IMR-90 (cell line): ENCODE results near the gene CACNA1D. TPM values are rescaled to one million over a fixed set of nuclear protein-coding genes. Genes with fewer than 3 reads are reported as not detected.
A peak's percentile ranks its signal among the peaks of the same experiment; 100 is the strongest.

Experiments used
- ATAC-seq: fragments of 200-7000 bp; cut with Tn5 transposase; 2 replicates; pipeline ENCODE4 v1.9.1; 2020; ENCODE audit warnings: low read depth, mild to moderate bottlenecking, moderate library complexity
- BruUV-seq: library from RNA; stranded (reverse); fragments of 400-500 nt; replicated peaks from 2 replicates; lab custom pipeline; 2021; lab: Mats Ljungman, UMichigan
- CTCF ChIA-PET: fragments of 300-600 bp; formaldehyde crosslinking; extraction: SDS; loops from one replicate; lab custom pipeline; 2021; ENCODE audit warnings: antibody characterized with exemption; lab: Yijun Ruan, JAX
- POLR2A ChIA-PET: fragments of 300-600 bp; sonication (Branson Sonifier 250); formaldehyde crosslinking; loops from one replicate; lab custom pipeline; 2022; ENCODE audit warnings: antibody characterized with exemption; ENCODE audit not compliant: unreplicated experiment; lab: Charles Lee
- DNase-seq: peaks from one replicate; pipeline ENCODE4 v3.0.0; 2013
- H2AFZ ChIP-seq: replicated peaks from 2 replicates; pipeline ENCODE3; 2013; ENCODE audit warnings: low read length, mild to moderate bottlenecking; ENCODE audit not compliant: poor library complexity
- H2AK5ac ChIP-seq: 2 replicates; pipeline ENCODE4 v1.6.1; 2013; ENCODE audit warnings: low read depth, low read length, inconsistent platforms
- H2AK9ac ChIP-seq: replicated peaks from 2 replicates; pipeline ENCODE3; 2013; ENCODE audit warnings: mild to moderate bottlenecking, low read depth, low read length, moderate library complexity; ENCODE audit not compliant: poor library complexity
- H2BK120ac ChIP-seq: 2 replicates; pipeline ENCODE4 v1.6.1; 2013; ENCODE audit warnings: low read depth, low read length, inconsistent platforms
- H2BK15ac ChIP-seq: 3 replicates; pipeline ENCODE4 v1.6.1; 2013; ENCODE audit warnings: low read depth, low read length, inconsistent platforms
- H2BK20ac ChIP-seq: 2 replicates; pipeline ENCODE4 v1.6.1; 2013; ENCODE audit warnings: low read depth, mild to moderate bottlenecking, inconsistent platforms, low read length, moderate library complexity
- H2BK5ac ChIP-seq: 2 replicates; pipeline ENCODE4 v1.6.1; 2013; ENCODE audit warnings: mild to moderate bottlenecking, low read depth, low read length, inconsistent platforms; ENCODE audit not compliant: poor library complexity, severe bottlenecking
- H3K14ac ChIP-seq: replicated peaks from 2 replicates; pipeline ENCODE4 v1.6.1; 2013; ENCODE audit warnings: low read depth, low read length, inconsistent platforms
- H3K18ac ChIP-seq: 2 replicates; pipeline ENCODE4 v1.6.1; 2013; ENCODE audit warnings: low read depth, low read length, control low read depth
- H3K23ac ChIP-seq: 2 replicates; pipeline ENCODE4 v1.6.1; 2013; ENCODE audit warnings: low read depth, low read length, inconsistent platforms
- H3K27ac ChIP-seq: 2 replicates; pipeline ENCODE4 v1.5.1; 2013; ENCODE audit warnings: mild to moderate bottlenecking, control low read depth, low read length; ENCODE audit not compliant: insufficient read depth
- H3K27me3 ChIP-seq: 2 replicates; pipeline ENCODE4 v1.6.1; 2013; ENCODE audit warnings: low read length; ENCODE audit not compliant: control insufficient read depth, insufficient read depth
- H3K36me3 ChIP-seq: 2 replicates; pipeline ENCODE4 v1.6.1; 2013; ENCODE audit warnings: low read length, mixed read lengths; ENCODE audit not compliant: control insufficient read depth, insufficient read depth
- H3K4ac ChIP-seq: 2 replicates; pipeline ENCODE4 v1.6.1; 2013; ENCODE audit warnings: low read depth, low read length, inconsistent platforms
- H3K4me1 ChIP-seq: 2 replicates; pipeline ENCODE4 v1.6.1; 2013; ENCODE audit warnings: low read length, mixed read lengths; ENCODE audit not compliant: control insufficient read depth, insufficient read depth
- H3K4me2 ChIP-seq: 2 replicates; pipeline ENCODE4 v1.6.1; 2013; ENCODE audit warnings: low read depth, mild to moderate bottlenecking, control low read depth, low read length, moderate library complexity
- H3K4me3 ChIP-seq: 2 replicates; pipeline ENCODE4 v1.5.1; 2013; ENCODE audit warnings: low read depth, mild to moderate bottlenecking, control low read depth, low read length, moderate library complexity; ENCODE audit not compliant: insufficient read depth
- H3K56ac ChIP-seq: 2 replicates; pipeline ENCODE4 v1.6.1; 2013; ENCODE audit warnings: low read length, inconsistent platforms; ENCODE audit not compliant: insufficient read depth; ENCODE audit errors: extremely low read depth
- H3K79me1 ChIP-seq, 2 experiments: 2 replicates each; pipeline ENCODE4 v1.6.1; 2013; ENCODE audit warnings: low read length in 2 of 2, inconsistent platforms in 1 of 2, low read depth in 1 of 2
- H3K9ac ChIP-seq: 2 replicates; pipeline ENCODE4 v1.6.1; 2013; ENCODE audit warnings: low read depth, low read length, control low read depth
- H3K9me1 ChIP-seq: 2 replicates; pipeline ENCODE4 v1.6.1; 2013; ENCODE audit warnings: low read length, inconsistent platforms; ENCODE audit not compliant: insufficient read depth
- H3K9me3 ChIP-seq: 2 replicates; pipeline ENCODE4 v1.6.1; 2013; ENCODE audit warnings: low read length; ENCODE audit not compliant: control insufficient read depth, insufficient read depth
- H4K20me1 ChIP-seq: 2 replicates; pipeline ENCODE4 v1.6.1; 2013; ENCODE audit warnings: low read length, inconsistent platforms; ENCODE audit not compliant: insufficient read depth
- H4K5ac ChIP-seq: 2 replicates; pipeline ENCODE4 v1.6.1; 2013; ENCODE audit warnings: mild to moderate bottlenecking, low read depth, low read length, control low read depth
- H4K8ac ChIP-seq, 2 experiments: 2 replicates each; pipeline ENCODE4 v1.6.1; 2013; ENCODE audit warnings: low read depth in 2 of 2, low read length in 2 of 2, control low read depth in 1 of 2, inconsistent platforms in 1 of 2
- H4K91ac ChIP-seq: 2 replicates; pipeline ENCODE4 v1.6.1; 2013; ENCODE audit warnings: low read depth, low read length, inconsistent platforms; ENCODE audit not compliant: insufficient read depth
- CEBPB ChIP-seq: IDR thresholded peaks from 2 replicates; pipeline ENCODE4 v1.6.1; 2012; ENCODE audit warnings: low read depth, low read length, improper control_type of control experiment
- MAFK ChIP-seq: IDR thresholded peaks from 2 replicates; pipeline ENCODE4 v1.6.1; 2012; ENCODE audit warnings: low read depth, low read length, improper control_type of control experiment
- MAZ ChIP-seq: IDR thresholded peaks from 2 replicates; pipeline ENCODE4 v1.6.1; 2012; ENCODE audit warnings: low read depth, mild to moderate bottlenecking, low read length, improper control_type of control experiment, moderate library complexity, borderline replicate concordance
- MXI1 ChIP-seq: IDR thresholded peaks from 2 replicates; pipeline ENCODE4 v1.6.1; 2012; ENCODE audit warnings: low read depth, mild to moderate bottlenecking, low read length, moderate library complexity, borderline replicate concordance
- POLR2A ChIP-seq: IDR thresholded peaks from 2 replicates; pipeline ENCODE4 v1.6.1; 2012; ENCODE audit warnings: mild to moderate bottlenecking, low read depth, low read length
- RAD21 ChIP-seq: IDR thresholded peaks from 2 replicates; pipeline ENCODE4 v1.6.1; 2012; ENCODE audit warnings: low read length, improper control_type of control experiment
- RCOR1 ChIP-seq: IDR thresholded peaks from 2 replicates; pipeline ENCODE4 v1.6.1; 2012; ENCODE audit warnings: mild to moderate bottlenecking, low read length, improper control_type of control experiment; ENCODE audit not compliant: insufficient replicate concordance
- RFX5 ChIP-seq: IDR thresholded peaks from 2 replicates; pipeline ENCODE4 v1.8.0; 2012; ENCODE audit warnings: low read depth, mild to moderate bottlenecking, low read length, moderate library complexity
- WGBS, 2 experiments: methylation state at CpG; one replicate each; pipeline versions ENCODE4 v1.1.5 to v1.1.7; 2013; ENCODE audit warnings: missing lambda C conversion rate in 2 of 2; ENCODE audit not compliant: insufficient read length in 1 of 2; ENCODE audit errors: extremely low coverage in 2 of 2; 5-methylcytosine and 5-hydroxymethylcytosine counted together
- dilution Hi-C: fragments of 300-500 bp; cut with HindIII; formaldehyde crosslinking; loops from one replicate; pipeline ENCODE4 v1.14.3; 2018; ENCODE audit warnings: low sequenced_read_pairs; ENCODE audit not compliant: unreplicated experiment
- in situ Hi-C: fragments of 300-500 bp; cut with MboI; formaldehyde crosslinking; loops from 3 replicates; pipeline ENCODE4 v1.14.3; 2019; ENCODE audit warnings: low sequenced_read_pairs, inconsistent platforms, mixed read lengths
- intact Hi-C: fragments of 100-400 bp; cut with micrococcal nuclease; formaldehyde crosslinking; loops from 2 replicates; pipeline ENCODE4 v1.10.0; 2022
- polyA plus RNA-seq, 3 experiments: library from polyadenylated mRNA; depleted of rRNA; stranded (reverse); fragments of >200 nt; gene quantifications; 2 replicates each; pipeline ENCODE4 v1.2.3, GENCODE V29; 2012; ENCODE audit warnings: low replicate concordance in 1 of 3
- total RNA-seq: library from RNA; depleted of rRNA; stranded (reverse); fragments of >200 nt; gene quantifications from 2 replicates; pipeline ENCODE4 v1.2.3, GENCODE V29; 2012
- TF ChIP-seq, protein P1 (sequence below): fragments of 150-350 bp; IDR thresholded peaks from 2 replicates; pipeline ENCODE4 v1.6.1; 2017; ENCODE audit warnings: mild to moderate bottlenecking, antibody characterized with exemption, low read length, low read depth
- TF ChIP-seq, protein P2 (sequence below): conservative IDR thresholded peaks from 2 replicates; pipeline ENCODE4 v1.5.1; 2012; ENCODE audit warnings: mild to moderate bottlenecking, low read depth, low read length, improper control_type of control experiment

The CACNA1D gene
- total and polyA plus RNA-seq, 2 of the 4 experiments (the other 2 are of a cell fraction) = 0.07 TPM; not detected in 1

DNA sequence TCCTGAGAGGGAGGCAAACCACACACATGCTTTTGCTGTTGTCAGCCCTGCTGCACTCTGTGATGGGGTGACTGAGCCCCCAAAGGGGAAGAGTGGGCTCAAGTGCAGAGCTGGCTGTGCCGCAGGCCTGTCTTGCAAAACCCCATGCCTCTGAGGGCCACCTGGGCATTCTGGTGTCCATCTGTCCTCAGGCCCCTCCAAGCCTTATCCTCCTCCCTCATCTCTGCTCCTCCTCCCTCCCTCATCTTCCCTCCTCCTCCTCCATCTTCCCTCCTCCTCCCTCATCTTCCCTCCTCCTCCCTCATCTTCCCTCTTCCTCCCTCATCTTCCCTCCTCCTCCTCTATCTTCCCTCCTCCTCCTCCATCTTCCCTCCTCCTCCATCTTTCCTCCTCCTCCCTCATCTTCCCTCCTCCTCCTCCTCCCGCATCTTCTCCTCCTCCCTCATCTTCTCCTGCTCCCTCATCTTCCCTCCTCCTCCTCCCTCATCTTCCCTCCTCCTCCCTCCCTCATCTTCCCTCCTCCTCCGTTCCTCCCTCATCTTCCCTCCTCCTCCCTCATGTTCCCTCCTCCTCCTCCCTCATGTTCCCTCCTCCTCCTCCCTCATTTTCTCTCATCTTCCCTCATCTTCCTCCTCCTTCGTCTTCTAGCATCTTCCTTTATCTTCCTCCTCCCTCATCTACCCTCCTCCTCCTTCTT is 311.2 kb downstream of the CACNA1D start:
- peak overlapping the region; percentile 91 for H2AK9ac ChIP-seq
- WGBS, 2 experiments = 85 to 88% methylated on average over 2 to 3 of the region's 4 CpGs
- intact Hi-C loops = no loop called here
- H2AFZ ChIP-seq = peak overlapping the region; percentile 94
- H3K4ac ChIP-seq = peak overlapping the region; percentile 85
- no peak overlapping the region for H3K4me3 ChIP-seq
- peak overlapping the region; percentile 55 for H3K14ac ChIP-seq
- H3K79me1 ChIP-seq = no peaks in the 10 kb centered on the region
- no peaks in the 10 kb centered on the region for H4K20me1 ChIP-seq
- H2BK120ac ChIP-seq = peak overlapping the region; percentile 93
- H3K27ac ChIP-seq = peak overlapping the region; percentile 4; the same call in 1 of the 2 replicates
- ChIA-PET CTCF (no interaction called here), POLR2A (no interaction called here)
- H4K91ac ChIP-seq = peak overlapping the region; percentile 81
- peak overlapping the region; percentile 54 for H3K18ac ChIP-seq
- H2BK15ac ChIP-seq = peak overlapping the region; percentile 90; the same call in 2 of the 3 replicates
- in situ Hi-C loops = no loop called here
- peaks cover 20% of the 10 kb centered on the region for H3K9me1 ChIP-seq
- peaks cover 14% of the 10 kb centered on the region for H3K4me1 ChIP-seq
- H3K23ac ChIP-seq = 0 out of 2 replicates have a peak overlapping the region, but pooled peaks have one; percentile 13
- no peak overlapping the region for H3K4me2 ChIP-seq
- BruUV-seq = no TSS peak
- peak overlapping the region; percentile 89 for H2AK5ac ChIP-seq
- no peaks in the 10 kb centered on the region for H3K36me3 ChIP-seq
- DNase-seq (no peak), ATAC-seq (no peak)
- no peaks in the 10 kb centered on the region for H3K27me3 ChIP-seq
- H4K8ac ChIP-seq = peak overlapping the region; percentile 15 to 88; a peak in 3 of 4 replicates
- H2BK20ac ChIP-seq = peak overlapping the region; percentile 64
- no peak overlapping the region; the same call in 1 of the 2 replicates for H4K5ac ChIP-seq
- no peak overlapping the region for H3K56ac ChIP-seq
- no peaks in the 10 kb centered on the region for H3K9me3 ChIP-seq
- TF ChIP-seq MAZ (no peak), RAD21 (no peak), MAFK (no peak), MXI1 (no peak), RCOR1 (no peak), RFX5 (no peak), CEBPB (no peak), POLR2A (no peak)
- TF ChIP-seq, protein P1, sequence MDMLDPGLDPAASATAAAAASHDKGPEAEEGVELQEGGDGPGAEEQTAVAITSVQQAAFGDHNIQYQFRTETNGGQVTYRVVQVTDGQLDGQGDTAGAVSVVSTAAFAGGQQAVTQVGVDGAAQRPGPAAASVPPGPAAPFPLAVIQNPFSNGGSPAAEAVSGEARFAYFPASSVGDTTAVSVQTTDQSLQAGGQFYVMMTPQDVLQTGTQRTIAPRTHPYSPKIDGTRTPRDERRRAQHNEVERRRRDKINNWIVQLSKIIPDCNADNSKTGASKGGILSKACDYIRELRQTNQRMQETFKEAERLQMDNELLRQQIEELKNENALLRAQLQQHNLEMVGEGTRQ = no peak
- TF ChIP-seq, protein P2, sequence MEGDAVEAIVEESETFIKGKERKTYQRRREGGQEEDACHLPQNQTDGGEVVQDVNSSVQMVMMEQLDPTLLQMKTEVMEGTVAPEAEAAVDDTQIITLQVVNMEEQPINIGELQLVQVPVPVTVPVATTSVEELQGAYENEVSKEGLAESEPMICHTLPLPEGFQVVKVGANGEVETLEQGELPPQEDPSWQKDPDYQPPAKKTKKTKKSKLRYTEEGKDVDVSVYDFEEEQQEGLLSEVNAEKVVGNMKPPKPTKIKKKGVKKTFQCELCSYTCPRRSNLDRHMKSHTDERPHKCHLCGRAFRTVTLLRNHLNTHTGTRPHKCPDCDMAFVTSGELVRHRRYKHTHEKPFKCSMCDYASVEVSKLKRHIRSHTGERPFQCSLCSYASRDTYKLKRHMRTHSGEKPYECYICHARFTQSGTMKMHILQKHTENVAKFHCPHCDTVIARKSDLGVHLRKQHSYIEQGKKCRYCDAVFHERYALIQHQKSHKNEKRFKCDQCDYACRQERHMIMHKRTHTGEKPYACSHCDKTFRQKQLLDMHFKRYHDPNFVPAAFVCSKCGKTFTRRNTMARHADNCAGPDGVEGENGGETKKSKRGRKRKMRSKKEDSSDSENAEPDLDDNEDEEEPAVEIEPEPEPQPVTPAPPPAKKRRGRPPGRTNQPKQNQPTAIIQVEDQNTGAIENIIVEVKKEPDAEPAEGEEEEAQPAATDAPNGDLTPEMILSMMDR = no peak
- peak overlapping the region; percentile 73 for H2BK5ac ChIP-seq
- H3K9ac ChIP-seq = no peak overlapping the region
- dilution Hi-C loops = no loop called here
